NCI-H2171 treated with DMSO at 0.1 percent for 48 hours (cell line): ENCODE measurements around the gene SNAI3.
"Not testable (repeated sequence)": the region's sequence is repeated elsewhere in the genome, so short reads cannot be mapped to it uniquely, and the experiment has no call there.

ENCODE experiments used
- DNase-seq: peaks from one replicate; lab custom pipeline; 2025; lab: John Stamatoyannopoulos, UW

SNAI3 gene

DNA sequence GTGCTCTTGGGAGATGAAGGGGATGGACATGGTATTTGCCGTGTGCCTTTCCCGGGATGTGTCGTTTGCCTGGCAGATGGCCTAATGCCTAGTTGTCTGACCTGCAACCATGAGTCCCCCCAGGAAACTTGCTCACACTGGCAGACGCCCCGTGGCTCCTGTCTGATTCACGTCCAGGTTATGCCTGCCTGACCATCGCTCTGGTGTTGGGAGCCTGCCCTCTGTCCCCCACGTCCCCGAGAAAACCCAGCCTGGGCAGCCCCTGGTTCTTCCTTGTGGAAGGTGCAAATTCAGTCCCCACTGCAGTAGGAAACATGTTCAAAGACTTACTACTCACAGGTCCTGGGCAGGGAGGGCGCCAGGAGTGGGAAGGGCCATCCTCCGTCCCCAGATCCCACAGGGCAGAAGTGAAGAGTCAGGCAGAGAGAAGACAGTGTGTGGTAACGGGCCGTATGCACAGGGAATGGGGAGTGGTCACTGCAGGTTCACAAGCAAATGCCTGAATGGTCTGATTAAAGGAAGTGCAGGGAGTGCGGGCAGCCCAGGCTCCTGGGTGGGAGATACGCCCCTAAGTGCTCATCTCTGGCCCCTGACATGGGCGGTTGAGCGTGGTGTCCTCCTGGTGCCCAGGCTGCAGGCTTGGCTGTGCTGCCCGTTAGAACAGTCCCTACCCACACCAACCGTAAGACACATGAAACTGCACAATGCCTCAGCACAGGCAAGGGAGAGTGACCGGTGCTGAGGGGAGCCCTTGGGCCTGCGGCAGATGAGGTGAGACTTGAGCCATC, 4.2 kb upstream of the SNAI3 start:
- no peak for DNase-seq

DNA sequence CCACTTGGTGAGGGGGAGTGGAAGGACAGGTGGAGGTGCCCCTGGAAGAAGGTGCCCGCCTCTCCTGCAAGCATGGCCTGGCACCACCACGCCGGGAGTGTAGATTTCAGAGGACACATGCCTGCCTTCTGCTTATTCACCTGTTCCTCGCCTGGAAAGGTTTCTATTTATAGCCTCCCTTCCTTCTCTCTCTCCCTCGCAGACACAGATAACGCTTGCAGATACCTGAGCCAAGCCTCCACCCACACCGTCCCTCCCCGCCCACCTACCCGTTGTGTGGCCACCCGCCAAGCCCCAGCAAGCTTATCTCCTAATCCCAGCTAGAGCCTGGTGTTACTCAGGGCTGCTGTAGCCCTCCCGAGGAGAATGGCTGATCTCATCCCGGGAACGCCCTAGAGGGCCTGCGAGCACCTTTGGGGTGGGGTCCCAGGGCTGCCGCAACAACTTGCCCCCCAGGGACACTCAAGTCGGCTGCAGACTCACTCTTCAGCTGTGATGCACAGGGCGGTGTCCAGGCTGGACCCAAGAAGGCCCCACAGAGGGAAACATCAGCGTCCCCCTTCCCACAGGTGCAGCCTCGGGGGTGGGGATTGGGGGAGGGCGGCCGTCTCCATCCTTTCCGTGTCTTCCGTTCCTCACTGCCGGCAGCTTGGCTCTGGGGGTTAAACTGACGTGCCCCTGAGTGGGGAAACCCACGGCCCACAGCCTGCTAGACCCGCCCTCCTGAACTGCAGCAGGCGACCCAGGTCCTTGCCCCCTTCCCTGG, 1.9 kb upstream of the SNAI3 start:
- DNase-seq: peak; percentile 97

DNA sequence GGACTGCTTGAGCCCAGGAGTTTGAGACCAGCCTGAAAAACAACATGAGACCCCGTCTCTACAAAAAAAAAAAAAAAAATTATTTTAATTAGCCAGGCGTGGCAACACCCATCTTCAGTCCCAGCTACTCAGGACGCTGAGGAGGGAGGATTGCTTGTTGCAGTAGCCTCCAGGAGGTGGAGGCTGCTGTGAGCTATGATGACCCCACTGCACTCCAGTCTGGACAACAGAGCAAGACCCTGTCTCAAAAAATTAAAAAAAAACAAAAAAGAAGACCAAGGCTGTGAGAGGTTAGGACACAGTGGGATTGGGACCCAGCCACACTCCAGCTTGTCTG, 1.3 kb upstream of the SNAI3 start:
- DNase-seq: no peak

DNA sequence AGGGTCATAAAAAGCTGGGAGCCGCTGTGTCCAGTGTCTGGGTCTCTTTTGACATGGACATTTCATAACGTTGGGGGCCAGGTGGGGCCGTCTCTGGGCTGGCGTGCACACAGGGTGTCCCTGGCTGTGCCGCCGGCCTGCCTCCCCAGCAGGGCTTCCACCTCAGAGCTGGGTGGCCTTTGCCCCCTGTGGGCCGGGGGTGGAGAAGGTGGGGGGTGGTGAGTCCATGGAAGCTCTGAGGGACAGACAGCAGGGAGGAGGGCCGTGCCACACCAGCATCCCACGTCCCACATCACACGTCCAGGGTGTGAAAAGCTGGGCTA, 908 bp upstream of the SNAI3 start:
- no peak for DNase-seq

DNA sequence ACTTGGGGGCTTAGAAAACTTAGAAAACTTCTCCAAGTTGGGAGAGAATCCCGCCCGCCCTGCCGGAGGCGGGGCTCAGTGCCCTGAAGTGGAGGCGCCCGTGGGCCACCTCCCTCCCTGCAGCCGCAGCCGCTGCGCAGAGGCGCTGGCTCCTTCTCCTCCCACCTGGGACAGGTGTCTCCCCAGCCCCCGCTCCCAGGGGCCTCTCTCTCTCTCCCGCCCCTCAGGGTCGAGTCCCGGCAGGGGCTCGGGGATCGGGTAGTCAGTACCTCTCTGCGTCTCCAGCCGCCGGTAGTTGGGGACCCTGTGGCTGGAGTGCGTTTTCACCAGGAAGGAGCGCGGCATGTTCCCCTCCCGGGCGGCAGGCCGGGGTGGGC, 257 bp downstream of the SNAI3 start:
- DNase-seq: peak; percentile 80

DNA sequence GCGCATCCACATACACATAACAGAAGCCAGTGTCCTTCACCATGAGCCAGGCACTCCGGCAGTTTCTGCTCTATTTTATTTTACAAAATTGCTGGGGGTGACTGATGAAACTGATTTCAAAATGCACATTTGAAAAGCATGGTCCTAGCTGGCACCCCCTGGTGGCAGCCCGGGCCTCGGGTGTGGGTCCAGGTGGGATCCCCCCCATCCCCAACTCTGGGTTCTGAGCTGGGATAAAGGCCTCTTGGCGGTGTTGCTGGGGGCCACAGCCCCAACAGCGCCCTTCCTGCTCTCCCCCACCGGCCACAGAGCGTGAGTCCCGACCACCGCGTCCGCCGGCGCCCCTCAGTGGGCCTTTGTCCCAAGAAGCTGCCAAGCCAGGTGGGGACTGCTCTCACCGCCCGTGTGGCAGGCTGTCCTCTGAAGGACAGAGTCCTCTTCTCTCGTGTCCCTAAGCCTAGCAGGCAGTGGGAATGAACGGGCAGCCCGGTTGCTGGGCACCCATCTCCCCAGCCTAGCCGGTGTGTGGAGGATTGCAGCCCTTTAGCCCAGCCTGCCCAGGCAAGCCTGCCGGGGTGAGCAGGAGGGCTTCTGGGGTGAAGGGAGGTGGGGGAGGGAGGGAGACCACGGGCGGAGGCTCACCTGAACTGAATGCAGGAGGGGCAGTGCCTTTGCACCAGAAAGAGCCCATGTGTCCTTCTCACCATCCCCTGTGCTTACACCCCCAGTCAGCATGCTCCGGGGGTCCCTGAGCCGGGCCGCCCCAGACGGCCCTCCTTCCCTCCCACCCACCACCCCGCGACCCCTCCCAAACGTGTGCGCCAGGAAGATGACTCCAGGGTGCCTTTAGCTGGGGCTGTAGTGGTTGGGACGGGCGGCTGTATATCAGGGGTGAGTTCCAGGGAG, 898 bp downstream of the SNAI3 start:
- DNase-seq: no peak

DNA sequence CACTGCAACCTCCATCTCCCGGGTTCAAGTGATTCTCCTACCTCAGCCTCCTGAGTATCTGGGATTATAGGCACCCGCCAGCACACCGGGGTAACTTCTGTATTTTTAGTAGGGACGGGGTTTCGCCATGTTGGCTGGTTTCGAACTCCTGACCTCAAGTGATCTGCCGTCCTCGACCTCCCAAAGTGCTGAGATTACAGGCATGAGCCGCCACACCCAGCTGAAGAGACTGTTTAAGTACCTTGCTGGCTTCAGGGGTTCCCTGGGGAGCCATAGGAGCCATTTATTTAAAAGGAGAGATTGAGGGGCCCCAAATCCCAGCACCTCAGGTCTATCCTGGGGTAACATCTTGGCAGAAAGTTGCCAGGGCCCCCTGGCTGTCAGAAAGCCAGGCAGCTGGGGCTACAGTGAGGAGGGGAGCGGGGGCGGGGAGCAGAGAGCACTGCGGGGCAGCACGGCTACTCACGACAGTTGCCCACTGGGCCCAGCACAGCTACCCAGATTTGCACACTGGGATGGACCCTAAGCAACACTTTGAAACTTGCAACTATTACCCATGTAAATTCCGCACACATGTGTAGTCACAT, 1.6 kb downstream of the SNAI3 start:
- no peak for DNase-seq

DNA sequence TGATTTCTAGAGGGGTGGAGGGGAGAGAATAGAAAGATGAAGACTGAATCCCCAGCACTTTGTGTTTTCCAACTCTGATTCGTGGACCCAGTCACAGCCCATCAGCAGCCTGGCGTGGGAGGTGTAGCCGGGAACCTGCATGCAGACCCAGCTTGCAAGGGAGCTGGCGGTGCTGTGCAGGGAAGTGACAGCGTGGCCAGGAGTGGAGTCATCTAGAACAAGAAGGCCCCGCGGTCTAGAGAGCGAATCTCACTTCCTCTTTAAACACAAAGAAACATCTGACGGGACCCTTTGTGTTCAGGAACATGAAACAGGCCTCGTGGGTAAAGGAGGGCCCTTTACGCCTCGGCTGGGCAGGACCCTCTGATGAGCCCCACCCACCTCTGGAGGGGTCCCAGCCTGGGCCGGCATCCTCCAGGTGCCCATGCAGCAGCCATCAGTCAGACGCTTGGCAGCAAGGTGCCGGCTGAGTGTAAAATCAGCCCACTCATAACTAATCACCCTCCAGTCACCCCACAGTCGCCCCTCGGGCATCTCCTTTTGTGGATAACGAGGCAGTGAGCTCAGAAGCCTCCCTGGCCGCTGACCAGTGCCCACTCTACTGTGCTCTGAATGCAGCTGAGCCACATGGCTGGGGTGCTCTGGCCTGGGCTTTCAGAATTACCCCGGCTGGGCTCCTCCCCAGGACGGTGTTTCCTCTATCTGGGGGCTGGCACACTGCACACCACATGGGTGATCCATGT, 4.4 kb downstream of the SNAI3 start:
- no peak for DNase-seq

DNA sequence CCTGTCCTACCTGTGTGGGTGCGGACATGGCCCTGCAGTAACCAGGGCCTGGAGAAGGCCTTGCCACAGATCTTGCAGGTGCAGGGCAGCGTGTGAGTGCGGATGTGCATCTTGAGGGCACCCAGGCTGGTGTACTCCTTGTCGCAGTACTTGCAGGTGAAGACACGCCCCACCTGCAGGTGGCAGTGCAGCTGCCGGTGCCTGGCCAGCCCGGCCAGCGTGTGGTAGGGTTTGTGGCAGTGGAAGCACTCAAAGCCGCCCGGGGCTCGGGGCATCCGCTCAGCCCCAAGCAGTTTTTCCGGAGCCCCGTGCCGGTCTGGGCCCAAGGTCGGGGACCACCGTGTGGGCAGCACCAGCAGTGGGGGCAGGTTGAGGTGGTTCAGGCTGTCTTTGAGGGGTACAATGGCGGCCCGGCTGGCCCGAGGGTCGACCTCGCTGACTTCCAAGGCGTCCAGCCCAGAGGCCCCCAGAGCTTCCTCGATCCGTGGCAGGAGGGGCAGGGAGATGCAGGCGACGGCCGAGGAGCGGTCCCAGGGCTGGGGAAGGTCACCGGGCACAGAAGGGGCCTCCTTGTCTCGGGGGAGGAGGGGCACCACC, 5.1 kb downstream of the SNAI3 start:
- no peak for DNase-seq

DNA sequence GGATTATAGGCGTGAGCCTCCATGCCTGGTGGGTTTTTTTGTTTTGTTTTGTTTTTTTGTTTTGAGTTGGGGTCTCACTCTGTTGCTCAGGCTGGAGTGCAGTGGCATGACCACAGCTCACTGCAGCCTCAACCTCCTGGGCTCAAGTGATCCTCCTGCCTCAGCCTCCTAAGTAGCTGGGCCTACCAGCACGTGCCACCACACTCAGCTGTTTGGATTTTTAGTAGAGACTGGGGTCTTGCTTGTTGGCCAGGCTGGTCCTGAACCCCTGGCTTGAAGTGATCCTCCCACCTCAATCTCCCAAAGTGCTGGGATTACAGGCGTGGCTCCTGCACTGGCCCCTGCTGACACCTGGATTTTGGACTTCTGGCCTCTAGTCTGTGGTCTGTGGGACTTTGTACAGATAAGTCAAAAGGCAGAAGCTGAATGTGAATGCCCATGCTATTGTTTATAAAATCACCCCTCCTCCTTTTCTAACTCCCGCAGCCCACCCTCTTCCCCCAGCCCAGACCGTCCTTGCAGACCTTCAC, 5.7 kb downstream of the SNAI3 start:
- no peak for DNase-seq

DNA sequence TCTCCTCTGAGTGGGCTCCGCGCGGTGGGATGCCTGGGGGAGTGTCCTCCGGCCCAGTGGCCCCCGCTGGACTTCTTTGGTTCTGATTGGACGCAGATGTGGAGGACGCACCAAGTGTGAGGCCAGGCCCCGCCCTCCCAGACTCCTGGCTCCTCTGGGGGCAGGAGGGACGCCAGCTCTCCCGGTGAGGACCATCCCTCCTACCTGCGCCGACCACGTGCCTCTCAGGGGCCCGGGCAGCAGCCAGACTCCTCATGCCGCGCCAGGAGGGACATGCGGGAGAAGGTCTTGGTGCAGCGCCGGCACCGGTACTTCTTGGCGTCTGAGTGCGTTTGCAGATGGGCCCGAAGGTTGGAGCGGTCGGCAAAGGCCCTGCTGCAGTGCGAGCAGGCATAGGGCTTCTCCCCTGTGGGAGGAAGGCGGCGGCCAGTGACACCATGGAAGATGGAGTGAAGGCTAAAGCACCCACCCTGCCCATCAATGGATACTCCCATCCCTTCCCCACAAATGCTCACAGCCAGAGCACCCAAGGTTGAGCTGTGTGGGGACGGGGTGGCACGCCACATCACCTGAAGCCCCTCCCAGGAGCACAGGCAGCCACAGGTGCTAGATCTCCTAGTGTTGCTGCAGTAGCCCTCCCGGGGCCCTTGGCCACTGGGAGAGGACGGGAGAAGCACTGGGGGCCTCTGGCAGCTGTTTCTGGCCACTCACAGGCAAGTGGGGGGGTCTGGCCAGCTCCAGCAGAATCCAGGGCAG, 7.9 kb downstream of the SNAI3 start:
- DNase-seq: no peak

DNA sequence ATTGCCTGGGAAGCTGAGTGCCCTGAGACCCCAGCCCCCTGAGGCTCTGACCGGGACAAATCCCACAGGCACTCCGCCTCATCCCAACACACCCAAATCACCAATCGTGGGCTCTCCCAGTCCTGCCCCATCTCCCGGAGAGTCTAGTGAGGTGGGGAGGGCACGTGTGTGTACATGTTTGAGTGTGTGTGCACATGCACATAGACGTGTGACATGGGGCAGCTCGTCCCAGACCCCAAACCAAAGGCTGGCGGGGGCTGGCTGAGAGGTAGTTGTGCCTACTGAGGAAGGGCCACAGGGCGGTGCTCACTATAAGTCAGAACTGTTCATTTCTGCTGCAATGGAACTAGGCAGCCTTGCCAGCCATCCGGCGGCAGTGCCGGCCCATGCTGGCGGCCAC, 8.6 kb downstream of the SNAI3 start:
- no peak for DNase-seq

DNA sequence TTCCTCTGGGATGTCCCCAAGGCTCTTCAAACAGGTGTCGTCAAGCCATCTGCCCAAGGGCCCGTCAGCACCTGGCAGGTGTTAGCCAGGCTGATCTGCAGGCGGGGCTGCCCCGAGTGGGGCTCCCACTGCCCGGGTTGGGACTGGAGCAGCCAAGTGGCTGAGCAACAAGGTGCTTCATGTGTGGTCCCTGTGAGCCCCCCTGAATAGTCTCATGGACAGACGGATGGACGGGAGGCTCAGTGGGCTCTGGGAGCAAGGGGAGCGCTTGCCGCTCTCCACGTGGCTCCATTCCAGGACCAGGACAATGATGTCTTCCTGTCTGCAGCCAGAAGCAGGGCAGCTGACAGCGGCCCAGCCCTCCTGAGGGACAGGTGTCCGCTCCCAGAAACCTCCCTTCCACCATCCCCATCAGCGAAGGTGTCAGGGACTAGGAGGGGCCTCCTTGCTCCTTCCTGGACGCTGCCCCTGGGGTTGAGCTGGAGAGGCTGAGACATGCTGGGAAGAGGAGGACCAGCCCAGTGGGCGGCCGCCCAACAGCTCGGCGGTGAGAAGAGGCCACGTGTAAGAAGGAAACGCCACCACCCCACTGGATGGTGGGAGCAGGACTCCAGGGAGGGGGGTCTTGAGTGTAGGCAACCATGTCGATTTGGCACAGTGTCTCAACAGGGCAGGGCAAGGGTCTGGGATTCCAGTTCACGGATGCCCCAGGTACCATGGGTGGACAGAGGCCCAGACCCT, 9.6 kb downstream of the SNAI3 start:
- no peak for DNase-seq

DNA sequence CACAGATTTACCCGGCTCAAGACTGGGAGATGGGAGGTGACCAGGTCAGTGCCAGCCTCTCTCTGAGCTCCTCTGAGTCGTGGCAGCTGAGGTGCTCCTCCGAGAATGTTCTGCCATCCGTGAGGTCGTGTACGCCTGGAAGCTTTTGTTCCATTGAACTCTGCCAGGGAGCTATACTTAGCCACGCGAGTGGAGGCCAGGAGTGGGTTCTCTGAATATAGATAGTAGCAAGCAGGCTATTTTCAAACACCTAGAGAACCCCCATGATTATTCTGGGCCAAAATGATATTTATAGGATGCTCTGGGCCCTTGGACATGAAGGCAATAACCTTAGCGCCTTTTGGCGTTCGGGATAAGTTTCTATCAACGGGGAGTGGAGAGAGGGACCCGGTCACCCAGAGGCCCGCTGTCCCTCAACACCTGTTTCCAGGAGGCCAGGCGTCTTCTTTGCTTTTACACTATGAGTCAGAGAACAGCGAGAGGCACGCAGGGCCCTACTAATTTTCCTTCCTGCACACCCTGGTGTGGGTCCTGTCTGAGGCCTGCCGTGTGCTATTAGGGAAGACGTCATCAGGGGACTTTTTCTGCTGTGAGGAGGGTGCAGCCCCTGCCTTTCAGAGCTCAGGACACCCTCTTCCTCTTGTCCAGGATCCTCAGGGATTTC, 12.5 kb downstream of the SNAI3 start:
- no peak for DNase-seq

DNA sequence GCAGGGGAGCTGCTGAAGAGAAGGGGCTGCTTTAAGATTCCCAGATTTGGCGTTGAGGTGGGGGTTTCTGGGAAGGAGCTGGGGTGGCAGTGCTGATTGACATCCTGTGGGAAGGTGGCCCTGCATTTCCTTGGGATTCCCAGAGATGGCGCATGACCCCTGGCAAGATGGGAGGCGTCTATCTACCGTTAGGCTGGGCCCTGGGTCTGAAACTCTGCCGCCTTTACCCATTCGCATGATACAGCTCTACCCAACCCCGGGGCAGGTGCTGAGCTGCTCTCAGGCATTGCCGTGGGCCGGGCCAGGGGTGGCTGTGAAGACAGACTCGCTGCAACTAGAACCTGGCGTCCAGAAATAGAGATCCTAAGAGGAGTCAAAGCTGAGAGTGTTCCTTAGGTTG, 13.5 kb downstream of the SNAI3 start:
- DNase-seq: no peak

DNA sequence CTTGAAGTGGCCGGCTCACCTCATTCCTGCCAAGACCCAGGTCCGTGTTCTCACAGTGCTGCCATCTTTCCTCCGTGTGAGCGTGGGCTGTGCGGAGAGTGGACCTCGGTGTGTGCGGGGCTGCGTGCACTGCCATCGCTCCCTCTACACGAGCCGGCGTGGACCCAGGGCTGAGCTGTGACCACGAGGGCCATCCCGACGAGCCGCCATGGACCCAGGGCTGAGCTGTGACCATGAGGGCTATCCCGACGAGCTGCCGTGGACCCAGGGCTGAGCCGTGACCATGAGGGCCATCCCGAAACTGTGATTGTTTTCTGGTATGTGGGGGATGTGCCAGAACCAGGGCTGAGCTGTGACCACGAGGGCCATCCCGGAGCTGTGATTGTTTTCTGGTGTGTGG, 14.5 kb downstream of the SNAI3 start:
- DNase-seq: no peak

DNA sequence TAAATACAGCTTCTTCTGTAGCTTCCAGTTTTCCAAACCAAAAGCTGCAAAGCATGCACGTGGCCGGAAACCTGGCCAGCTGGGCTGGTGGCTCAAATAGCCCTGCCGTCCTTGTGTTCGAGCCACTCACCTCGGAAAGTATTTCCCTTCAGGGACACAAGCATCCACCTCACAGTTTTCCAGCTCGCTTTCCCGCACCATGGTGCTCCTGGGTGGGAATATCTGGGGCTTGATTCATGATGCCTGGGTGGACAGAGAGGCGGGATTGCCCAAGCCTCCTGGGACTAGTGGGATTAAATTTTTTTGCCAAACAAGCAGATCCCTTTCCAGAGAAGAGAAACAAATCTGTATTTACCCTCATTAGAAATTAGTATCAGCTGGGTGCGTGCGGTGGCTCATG, 16.3 kb downstream of the SNAI3 start:
- DNase-seq: no peak

DNA sequence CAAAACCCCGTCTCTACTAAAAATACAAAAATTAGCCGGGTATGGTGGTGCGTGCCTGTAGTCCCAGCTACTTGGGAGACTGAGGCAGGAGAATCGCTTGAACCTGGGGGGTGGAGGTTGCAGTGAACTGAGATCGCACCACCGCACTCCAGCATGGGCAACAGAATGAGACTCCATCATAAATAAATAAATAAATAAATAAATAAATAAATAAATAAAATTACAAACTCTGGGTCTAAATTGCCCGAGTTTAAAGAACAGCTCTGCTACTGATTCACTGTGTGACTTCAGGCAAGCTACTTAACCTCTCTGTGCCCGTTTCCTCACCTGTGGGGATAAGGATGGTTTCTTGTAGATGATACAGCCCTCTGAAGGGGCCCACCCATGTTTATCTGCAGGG, 16.8 kb downstream of the SNAI3 start:
- not testable (repeated sequence) for DNase-seq

DNA sequence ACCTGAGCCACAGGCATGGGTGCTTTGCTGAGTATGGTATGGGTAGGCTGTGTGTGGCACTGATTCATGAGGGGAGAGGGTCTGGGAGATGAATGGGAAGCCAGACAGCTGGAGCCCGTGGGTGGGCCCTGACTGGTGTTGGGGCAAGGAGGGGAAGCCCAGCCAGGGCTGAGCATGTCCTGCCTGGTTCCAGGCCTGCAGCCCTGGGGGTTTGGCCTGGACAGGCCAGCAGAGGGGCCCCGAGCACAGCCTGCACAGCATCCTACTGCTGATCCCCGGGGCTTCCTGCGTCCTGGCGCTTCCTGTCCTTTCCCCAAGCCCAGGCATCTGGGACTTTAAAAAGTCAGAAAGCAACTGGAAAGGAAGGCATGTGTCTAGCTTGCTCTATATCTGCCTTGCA, 18.8 kb downstream of the SNAI3 start:
- DNase-seq: no peak
